HEK293T (cell line): ENCODE results near the gene PRKCE.

ENCODE experiments used
- CTCF ChIA-PET: fragments of 350-600 bp; formaldehyde crosslinking; extraction: SDS; loops from one replicate; lab custom pipeline; 2021; ENCODE audit warnings: antibody characterized with exemption, inconsistent platforms; lab: Yijun Ruan, JAX
- POLR2A ChIA-PET: fragments of 350-600 bp; formaldehyde crosslinking; extraction: SDS; loops from one replicate; lab custom pipeline; 2020; ENCODE audit warnings: antibody characterized with exemption, inconsistent platforms; lab: Yijun Ruan, JAX
- DNase-seq: peaks from one replicate; pipeline ENCODE4 v3.0.0; 2012; ENCODE audit warnings: mixed read lengths; ENCODE audit errors: extremely low spot score
- ARNT ChIP-seq: fragments of 450-650 bp; IDR thresholded peaks from 2 replicates; pipeline ENCODE4 v1.6.1; 2017; ENCODE audit warnings: mild to moderate bottlenecking
- BHLHE40 ChIP-seq: fragments of 450-650 bp; IDR thresholded peaks from 2 replicates; pipeline ENCODE4 v1.6.1; 2016; ENCODE audit warnings: mild to moderate bottlenecking, moderate library complexity, borderline replicate concordance
- CTBP1 ChIP-seq: fragments of 450-650 bp; IDR thresholded peaks from 2 replicates; pipeline ENCODE4 v1.6.1; 2016; ENCODE audit warnings: borderline replicate concordance
- ELF4 ChIP-seq: fragments of 450-650 bp; IDR thresholded peaks from 2 replicates; pipeline ENCODE4 v1.6.1; 2017; ENCODE audit warnings: antibody characterized with exemption
- FOXA1 ChIP-seq: fragments of 450-650 bp; IDR thresholded peaks from 2 replicates; pipeline ENCODE4 v1.6.1; 2016; ENCODE audit warnings: mild to moderate bottlenecking
- FOXK2 ChIP-seq: fragments of 450-650 bp; IDR thresholded peaks from 2 replicates; pipeline ENCODE4 v1.6.1; 2016; ENCODE audit warnings: mild to moderate bottlenecking
- FOXM1 ChIP-seq: fragments of 450-650 bp; IDR thresholded peaks from 2 replicates; pipeline ENCODE4 v1.6.1; 2017; ENCODE audit warnings: mild to moderate bottlenecking, borderline replicate concordance
- HDGF ChIP-seq: fragments of 450-650 bp; IDR thresholded peaks from 2 replicates; pipeline ENCODE4 v1.6.1; 2017; ENCODE audit warnings: antibody characterized with exemption, borderline replicate concordance
- L3MBTL2 ChIP-seq: fragments of 450-650 bp; conservative IDR thresholded peaks from 2 replicates; pipeline ENCODE4 v1.6.1; 2016; ENCODE audit warnings: mild to moderate bottlenecking
- LEF1 ChIP-seq: fragments of 450-650 bp; IDR thresholded peaks from 2 replicates; pipeline ENCODE4 v1.6.1; 2017; ENCODE audit warnings: mild to moderate bottlenecking, borderline replicate concordance
- NFRKB ChIP-seq: fragments of 450-650 bp; IDR thresholded peaks from 2 replicates; pipeline ENCODE4 v1.6.1; 2016; ENCODE audit warnings: mild to moderate bottlenecking, moderate library complexity
- PKNOX1 ChIP-seq: fragments of 450-650 bp; IDR thresholded peaks from 2 replicates; pipeline ENCODE4 v1.6.1; 2016
- SP1 ChIP-seq: fragments of 450-650 bp; IDR thresholded peaks from 2 replicates; pipeline ENCODE4 v1.6.1; 2017
- SUZ12 ChIP-seq: fragments of 450-650 bp; IDR thresholded peaks from 2 replicates; pipeline ENCODE4 v1.6.1; 2016; ENCODE audit warnings: mild to moderate bottlenecking
- TARDBP ChIP-seq: fragments of 450-650 bp; IDR thresholded peaks from 2 replicates; pipeline ENCODE4 v1.6.1; 2016
- ZNF384 ChIP-seq: fragments of 450-650 bp; IDR thresholded peaks from 2 replicates; pipeline ENCODE4 v1.6.1; 2016

PRKCE gene

DNA sequence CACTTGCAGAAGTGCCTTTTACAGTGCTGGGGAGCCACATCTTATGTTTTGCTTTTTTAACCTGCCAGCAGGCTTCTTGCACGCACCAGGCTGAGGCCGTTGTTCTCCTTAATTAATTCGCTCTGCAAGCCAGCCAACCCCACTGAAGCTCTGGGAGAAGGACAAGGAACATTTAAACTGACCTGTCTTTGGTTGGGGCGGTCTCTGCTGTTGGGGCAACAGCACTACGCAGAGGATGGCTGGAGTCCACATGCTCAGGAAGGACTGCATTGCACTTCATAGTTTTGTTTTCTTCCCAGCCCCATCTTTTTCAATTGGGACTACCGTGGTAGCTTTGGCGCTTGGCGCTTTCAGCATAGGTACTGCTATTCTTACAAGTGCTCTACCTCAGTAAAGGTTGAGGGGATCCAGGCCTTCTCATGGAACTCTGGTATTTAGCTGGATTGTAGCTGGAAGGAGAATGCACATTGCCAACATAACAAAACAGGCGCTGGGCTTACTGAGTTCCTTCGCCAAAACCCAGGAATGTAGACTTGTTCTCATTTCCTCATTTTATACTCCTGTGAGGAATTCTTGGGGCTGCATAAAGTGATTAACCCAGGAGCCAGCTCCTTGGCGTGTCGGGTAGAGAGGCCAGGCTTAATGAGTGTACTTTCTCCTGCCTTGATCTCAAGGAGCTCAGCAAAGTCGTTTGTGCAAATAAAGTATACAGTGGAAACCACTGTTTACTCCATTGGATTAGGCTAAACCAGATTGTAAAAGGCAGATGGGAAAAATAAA is 146.2 kb downstream of the PRKCE start:
- ChIA-PET POLR2A (no interaction called here), CTCF (interaction anchor here (1.3 kb wide), 1 partner anchor 19 kb away, joined by 5 read pairs; no protein-coding TSS in a partner anchor)
- no peak for TF ChIP-seq SUZ12
- no peak for TF ChIP-seq CTBP1
- no peak for TF ChIP-seq BHLHE40
- TF ChIP-seq FOXA1 = no peak
- TF ChIP-seq ZNF384 = no peak
- TF ChIP-seq LEF1 = no peak
- DNase-seq = no peak

DNA sequence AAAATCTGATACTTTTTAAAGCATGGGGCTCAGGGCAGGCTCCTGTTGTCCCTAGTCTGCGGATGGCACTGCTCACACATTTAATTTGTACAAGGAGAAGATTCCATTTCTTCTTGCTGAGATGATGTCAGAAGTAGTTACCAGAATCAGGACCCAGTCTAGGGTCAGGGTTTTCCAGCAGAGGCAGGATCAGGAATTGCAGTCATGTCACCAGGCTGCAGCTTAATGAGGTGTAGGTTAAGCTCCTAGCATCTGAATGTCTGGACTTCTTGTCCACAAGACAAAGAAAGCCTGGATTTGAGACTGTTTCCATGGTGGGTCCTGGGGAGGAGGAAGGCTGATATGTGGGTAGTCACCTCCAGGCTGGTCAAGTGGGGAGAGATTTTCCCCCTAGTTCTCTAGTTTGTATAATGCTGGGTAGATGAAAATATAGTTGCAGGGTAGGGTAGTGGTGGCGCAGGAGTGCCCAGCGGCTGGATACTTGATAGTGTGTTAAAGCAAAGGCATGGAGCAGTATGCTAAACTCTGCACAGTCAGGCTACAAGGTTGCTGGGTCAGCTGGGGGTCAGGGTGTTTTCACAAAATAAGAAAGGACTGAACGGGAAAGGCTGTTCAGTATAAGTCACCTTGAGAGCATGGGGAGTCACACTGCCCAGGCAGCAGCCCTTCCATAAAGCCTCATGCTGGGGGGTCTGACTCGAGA is 148.4 kb downstream of the PRKCE start:
- POLR2A ChIA-PET = no interaction called here
- DNase-seq = no peak
- TF ChIP-seq CTBP1 = no peak
- TF ChIP-seq FOXM1 = no peak
- TF ChIP-seq TARDBP = no peak
- TF ChIP-seq FOXK2 = no peak
- TF ChIP-seq SUZ12 = no peak
- no peak for TF ChIP-seq SP1
- no peak for TF ChIP-seq ELF4
- TF ChIP-seq PKNOX1 = no peak
- no peak for TF ChIP-seq L3MBTL2
- CTCF ChIA-PET = no interaction called here

- DNase-seq = no peak
- ChIA-PET CTCF (interaction anchor here (0.6 kb wide), 1 partner anchor 16 kb away, joined by 3 read pairs; no protein-coding TSS in a partner anchor), POLR2A (no interaction called here)
- no peak for TF ChIP-seq PKNOX1
- TF ChIP-seq TARDBP = no peak
- TF ChIP-seq CTBP1 = no peak
- TF ChIP-seq ELF4 = no peak
- no peak for TF ChIP-seq FOXA1
- no peak for TF ChIP-seq SUZ12
- no peak for TF ChIP-seq BHLHE40
- TF ChIP-seq ARNT = no peak
- no peak for TF ChIP-seq ZNF384
- no peak for TF ChIP-seq SP1
- no peak for TF ChIP-seq HDGF
- no peak for TF ChIP-seq FOXM1
- TF ChIP-seq LEF1 = no peak
- no peak for TF ChIP-seq L3MBTL2
- TF ChIP-seq FOXK2 = no peak
- TF ChIP-seq NFRKB = no peak
Measured at GRCh38 chr2:45802499-45803138, 151.1 kb downstream of the PRKCE start.

GRCh38 chr2:45804987-45805755 is 153.7 kb downstream of the PRKCE start:
- no peak for DNase-seq

DNA sequence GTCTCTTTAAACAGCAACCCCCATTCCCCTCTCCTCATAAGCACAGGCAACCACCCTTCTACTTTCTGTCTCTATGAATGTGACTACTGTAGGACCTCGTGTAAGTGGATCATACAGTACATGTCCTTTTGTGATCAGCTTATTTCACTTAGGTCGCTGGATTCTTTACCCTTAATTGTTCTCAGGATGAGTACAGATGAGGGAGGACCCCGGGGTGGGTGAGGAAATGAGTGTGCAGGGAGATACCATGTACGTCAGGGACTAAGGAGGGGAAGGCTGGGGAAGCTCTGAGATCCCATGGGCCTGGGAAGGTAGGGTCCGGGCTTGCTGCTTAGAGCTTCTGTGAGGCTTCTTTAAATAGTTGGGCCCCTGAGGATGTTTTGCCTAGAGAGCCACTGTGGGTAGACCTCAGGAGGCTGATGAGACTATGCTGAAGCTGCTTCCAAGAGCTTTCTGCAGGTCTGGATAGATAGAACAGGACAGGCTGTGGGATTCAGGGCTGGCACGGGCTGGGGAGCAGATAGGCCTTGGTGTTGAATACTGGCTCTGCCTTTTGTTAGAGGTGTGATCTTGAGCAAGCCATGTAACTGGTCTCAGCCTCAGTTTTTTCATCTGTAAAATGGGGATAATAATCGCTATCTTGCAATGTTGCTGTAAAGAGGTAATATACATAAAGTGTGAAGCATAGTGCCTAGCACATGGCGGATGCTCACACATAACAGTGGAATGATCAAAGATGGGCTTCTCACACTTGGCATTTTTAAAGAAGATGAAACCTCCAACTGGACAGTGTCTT is 155.3 kb downstream of the PRKCE start:
- POLR2A ChIA-PET = no interaction called here
- CTCF ChIA-PET = no interaction called here

More at GRCh38 chr2:45804987-45805755, 153.7 kb downstream of the PRKCE start:
- CTCF ChIA-PET = interaction anchor here (0.6 kb wide), 1 partner anchor 18 kb away, joined by 3 read pairs; no protein-coding TSS in a partner anchor
- no peak for TF ChIP-seq FOXK2
- POLR2A ChIA-PET = no interaction called here

GRCh38 chr2:45808294-45808800 is 156.9 kb downstream of the PRKCE start:
- TF ChIP-seq L3MBTL2 (no peak), PKNOX1 (no peak), SP1 (no peak), BHLHE40 (no peak), LEF1 (no peak), NFRKB (no peak), HDGF (no peak), FOXA1 (no peak), CTBP1 (no peak), ELF4 (no peak), ARNT (no peak), ZNF384 (no peak), TARDBP (no peak), FOXK2 (no peak), FOXM1 (no peak), SUZ12 (no peak)
- no peak for DNase-seq
- POLR2A ChIA-PET = no interaction called here
- CTCF ChIA-PET = no interaction called here

More for the DNA sequence above, 155.3 kb downstream of the PRKCE start:
- no peak for DNase-seq
- TF ChIP-seq CTBP1 = no peak
